T1000 (cell line): ENCODE results near the gene DAB2IP.

Experiments used
- DNase-seq: peaks from one replicate; lab custom pipeline; 2025; ENCODE audit warnings: mixed read lengths; lab: John Stamatoyannopoulos, UW

The DAB2IP gene

GRCh38 chr9:121744687-121745395, 93.4 kb downstream of the DAB2IP start:
- DNase-seq, result no peak

- no peak for DNase-seq
These were observed 93.9 kb downstream of the DAB2IP start for GRCh38 chr9:121745396-121745695.

GRCh38 chr9:121746411-121746810, 95.0 kb downstream of the DAB2IP start:
- no peak for DNase-seq

GRCh38 chr9:121746866-121747265, 95.4 kb downstream of the DAB2IP start:
- DNase-seq, result no peak

GRCh38 chr9:121748074-121748473, 96.6 kb downstream of the DAB2IP start:
- no peak for DNase-seq

DNA sequence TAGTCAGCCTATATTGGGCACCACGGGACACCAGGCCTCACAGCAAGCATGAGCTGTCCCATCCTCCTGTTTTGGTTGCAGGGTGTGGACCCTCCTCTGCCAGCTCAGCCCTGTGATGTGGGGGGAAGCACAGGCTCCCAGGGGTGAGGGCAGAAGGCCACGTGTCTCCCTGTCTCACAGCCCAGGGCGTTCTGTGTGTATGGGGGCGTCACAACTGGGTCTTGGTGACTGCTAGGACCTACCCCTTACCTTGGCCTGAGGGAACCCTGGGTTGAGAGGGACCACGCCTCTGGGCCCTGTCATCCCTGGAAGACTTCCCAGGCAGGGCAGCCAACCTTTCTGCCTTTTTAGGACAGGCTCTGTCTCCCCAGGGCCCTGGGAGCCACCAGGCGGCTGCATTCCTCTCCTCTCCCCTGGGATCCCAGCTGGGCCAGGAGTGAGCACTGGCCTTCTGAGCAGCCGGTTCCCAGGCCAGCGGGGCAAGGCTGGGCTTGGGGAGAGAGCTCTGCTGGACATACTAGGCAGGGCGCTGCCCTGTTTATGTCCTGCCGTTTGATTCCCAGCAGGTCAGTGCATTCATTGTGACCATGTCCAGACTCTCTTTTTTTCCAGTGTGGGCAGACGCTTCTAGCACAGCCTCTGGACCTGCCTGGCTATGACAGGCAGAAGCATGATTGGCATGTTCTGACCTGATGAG, 97.4 kb downstream of the DAB2IP start:
- no peak for DNase-seq

DNA sequence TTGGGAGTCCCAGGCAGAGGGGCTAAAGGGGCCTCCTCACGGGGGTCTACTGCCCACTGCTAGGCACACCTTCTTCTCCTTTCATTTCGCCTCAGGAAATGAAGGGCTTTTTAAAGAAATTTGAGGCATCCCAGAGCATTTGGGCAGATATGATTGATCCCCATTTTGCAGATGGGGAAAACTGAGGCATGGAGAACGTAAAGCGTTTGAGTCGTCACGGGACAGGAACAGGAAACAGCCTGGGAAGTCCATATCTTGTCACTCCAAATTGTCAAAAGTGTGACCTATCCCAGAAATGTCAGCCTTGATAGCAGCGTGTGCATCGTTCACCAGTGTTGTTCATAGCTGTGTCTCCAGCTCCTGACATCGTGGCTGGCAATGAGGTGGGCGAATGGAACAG, 98.2 kb downstream of the DAB2IP start:
- DNase-seq, result no peak

GRCh38 chr9:121750259-121750714, 98.9 kb downstream of the DAB2IP start:
- DNase-seq, result no peak

DNA sequence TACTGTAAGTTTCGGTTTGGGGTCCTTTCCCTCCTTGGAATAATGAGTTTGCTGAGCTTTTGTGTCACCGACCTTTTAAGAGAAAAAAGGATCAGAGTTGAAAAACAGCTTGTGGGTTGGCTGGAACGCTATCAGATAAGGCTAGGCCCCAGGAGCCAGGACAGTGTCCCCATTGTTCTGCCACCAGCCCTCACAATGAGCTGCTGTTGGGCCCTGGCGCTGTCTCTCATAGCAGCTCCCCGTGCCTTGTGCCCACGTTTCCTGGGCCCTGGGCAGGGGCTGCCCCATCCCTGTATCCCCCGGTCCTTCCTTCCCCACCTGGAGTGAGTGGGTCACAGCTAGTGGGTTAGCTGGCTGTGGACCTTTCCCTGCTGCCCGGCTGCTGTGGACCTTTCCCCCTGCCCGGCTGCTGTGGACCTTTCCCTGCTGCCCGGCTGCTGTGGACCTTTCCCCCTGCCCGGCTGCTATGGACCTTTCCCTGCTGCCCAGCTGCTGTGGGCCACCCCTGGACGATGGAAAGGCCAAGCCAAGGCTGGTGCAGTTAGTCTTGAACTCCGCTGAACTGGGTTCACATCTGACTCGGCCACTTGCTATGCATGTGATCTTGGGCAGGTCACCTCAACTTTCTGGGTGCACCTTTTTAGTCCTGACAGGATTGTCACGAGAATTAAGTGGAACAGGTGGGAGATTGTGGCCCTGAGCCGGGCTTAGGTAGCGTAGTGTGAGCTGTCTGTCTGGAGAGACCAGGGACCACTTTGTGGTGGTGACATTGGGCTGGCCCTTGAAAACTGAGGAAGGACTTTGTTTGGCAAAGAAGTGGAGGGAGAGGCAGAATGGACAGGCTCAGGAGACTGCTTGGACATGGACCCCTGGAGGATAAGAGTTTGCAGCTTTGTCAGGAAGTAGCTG, 99.5 kb downstream of the DAB2IP start:
- DNase-seq, result no peak

GRCh38 chr9:121751686-121752445, 100.4 kb downstream of the DAB2IP start:
- no peak for DNase-seq

DNA sequence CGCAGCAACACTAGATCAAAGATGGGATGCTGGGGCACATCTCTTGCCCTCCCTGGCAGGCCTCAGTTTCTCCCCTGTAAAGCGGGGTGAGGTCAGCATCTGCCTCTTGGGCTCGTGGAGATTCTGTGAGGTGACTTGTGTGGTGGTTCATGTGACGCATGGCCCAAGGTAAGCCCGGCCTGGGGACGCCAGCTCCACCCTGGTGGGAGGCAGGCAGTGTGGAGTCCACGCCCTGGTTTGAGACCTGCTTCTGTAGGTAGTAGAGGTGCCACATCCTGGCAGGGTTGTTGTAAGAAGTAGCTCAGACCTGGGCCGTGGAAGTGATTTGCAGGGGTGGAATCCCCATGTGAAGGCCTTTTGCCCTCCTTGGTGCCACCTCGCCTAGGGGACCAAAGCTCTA, 101.5 kb downstream of the DAB2IP start:
- DNase-seq, result no peak

- no peak for DNase-seq
These were observed 102.6 kb downstream of the DAB2IP start for GRCh38 chr9:121753802-121754654.

DNA sequence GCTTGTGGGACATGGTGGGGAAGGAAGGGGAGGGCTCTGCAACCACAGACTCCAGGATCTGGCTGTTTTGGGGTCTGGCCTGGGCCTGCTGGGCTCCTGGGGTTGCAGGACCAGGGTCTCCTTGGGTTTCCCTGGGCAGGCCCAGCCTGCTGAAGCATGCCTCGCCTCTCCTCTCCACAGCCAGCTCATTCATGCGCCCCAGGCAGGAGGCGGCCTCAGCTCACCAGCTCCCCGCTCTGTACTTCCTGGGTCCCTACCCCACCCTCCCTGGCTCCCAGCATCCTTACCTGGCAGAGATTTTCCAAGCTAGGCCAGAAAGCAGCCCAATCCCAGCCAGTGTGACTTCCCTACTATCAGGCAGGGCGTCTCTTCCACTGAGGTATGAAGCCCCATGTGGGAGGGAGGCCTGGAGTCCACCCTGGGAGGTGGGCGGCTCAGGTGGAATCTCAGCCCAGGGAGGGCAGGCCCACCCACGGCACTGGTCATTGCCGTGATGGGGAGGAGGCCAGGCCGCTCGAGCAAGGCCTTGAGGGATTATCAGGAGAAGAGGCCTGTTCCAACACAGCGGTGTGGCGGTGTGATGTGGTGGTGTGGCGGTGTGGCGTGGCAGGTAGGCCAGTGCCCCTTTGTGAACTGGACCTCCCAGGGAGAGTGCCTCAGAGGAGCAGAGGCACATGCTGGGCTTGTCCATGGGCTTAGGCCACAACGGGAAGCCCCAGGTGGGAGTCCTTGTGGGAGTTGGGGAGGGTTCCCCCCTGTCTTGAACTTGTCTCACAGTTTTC, 103.4 kb downstream of the DAB2IP start:
- DNase-seq, result no peak

GRCh38 chr9:121755581-121755980, 104.1 kb downstream of the DAB2IP start:
- DNase-seq, result no peak

- DNase-seq, result no peak
These were observed 105.2 kb downstream of the DAB2IP start for GRCh38 chr9:121756474-121757280.

- no peak for DNase-seq
These were observed 105.8 kb downstream of the DAB2IP start for GRCh38 chr9:121757281-121757585.

- DNase-seq, result no peak
These were observed 107.3 kb downstream of the DAB2IP start for GRCh38 chr9:121758693-121759092.

DNA sequence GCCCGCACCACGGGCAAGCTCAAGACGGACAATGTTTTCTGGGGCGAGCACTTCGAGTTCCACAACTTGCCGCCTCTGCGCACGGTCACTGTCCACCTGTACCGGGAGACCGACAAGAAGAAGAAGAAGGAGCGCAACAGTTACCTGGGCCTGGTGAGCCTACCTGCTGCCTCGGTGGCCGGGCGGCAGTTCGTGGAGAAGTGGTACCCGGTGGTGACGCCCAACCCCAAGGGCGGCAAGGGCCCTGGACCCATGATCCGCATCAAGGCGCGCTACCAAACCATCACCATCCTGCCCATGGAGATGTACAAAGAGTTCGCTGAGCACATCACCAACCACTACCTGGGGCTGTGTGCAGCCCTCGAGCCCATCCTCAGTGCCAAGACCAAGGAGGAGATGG, 108.6 kb downstream of the DAB2IP start:
- DNase-seq, result no peak

DNA sequence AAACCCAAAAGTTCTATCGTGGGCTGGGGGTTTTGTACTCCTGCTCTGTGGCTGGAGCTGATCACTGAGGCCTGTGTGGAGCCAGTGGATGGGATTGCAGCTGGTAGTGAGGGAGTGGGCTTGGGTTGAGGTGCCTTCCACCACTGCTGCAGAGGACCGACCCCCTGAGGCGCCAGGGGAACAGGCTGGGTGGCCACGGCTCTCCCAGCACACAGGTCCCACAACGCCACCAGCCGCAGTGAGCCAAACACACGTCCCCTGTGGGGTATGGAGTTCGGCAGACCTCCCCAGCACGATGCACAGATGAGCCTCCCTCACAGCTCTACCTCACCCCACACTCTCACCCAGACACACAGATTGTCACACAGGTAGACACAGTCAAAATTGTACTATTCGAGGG, 109.1 kb downstream of the DAB2IP start:
- DNase-seq, result no peak

- DNase-seq, result no peak
These were observed 111.7 kb downstream of the DAB2IP start for GRCh38 chr9:121763131-121763530.
